Tibial artery (tissue), 4 donors: ENCODE data around the gene ATP8B1.

Experiments
- DNase-seq, 2 donors: peaks; one replicate each; pipeline ENCODE4 v3.0.0-alpha.2; 2019
- H3K27ac ChIP-seq, 2 donors: fragments of 200-600 bp; sonication (generic) in 1 of 2; 1 replicate in 1 of 2; 2 replicates in 1 of 2; pipeline ENCODE4 v1.5.1; 2018 to 2019; ENCODE audit warnings: mild to moderate bottlenecking in 1 of 2
- H3K27me3 ChIP-seq, 2 donors: fragments of 200-600 bp; sonication (generic) in 1 of 2; one replicate each; pipeline versions ENCODE4 v1.5.1 to v1.6.0; 2016 to 2019
- H3K36me3 ChIP-seq, 3 donors: fragments of 200-600 bp; sonication (generic) in 2 of 3; one replicate each; pipeline ENCODE4 v1.5.1; 2016 to 2019; ENCODE audit warnings: mild to moderate bottlenecking in 2 of 3
- H3K4me1 ChIP-seq, 4 donors: fragments of 200-600 bp; sonication (generic) in 2 of 4; 1 replicate in 3 of 4; 2 replicates in 1 of 4; pipeline ENCODE4 v1.5.1; 2016 to 2019
- H3K4me3 ChIP-seq, 2 donors: fragments of 200-600 bp; sonication (generic) in 1 of 2; 1 replicate in 1 of 2; 2 replicates in 1 of 2; pipeline ENCODE4 v1.5.1; 2018 to 2019; ENCODE audit warnings: mild to moderate bottlenecking in 2 of 2
- H3K9me3 ChIP-seq, 3 donors: fragments of 200-600 bp; sonication (generic) in 1 of 3; one replicate each; pipeline ENCODE4 v1.5.1; 2016 to 2019
- intact Hi-C: fragments of 100-400 bp; cut with DNase I; formaldehyde crosslinking; loops from one replicate; pipeline ENCODE4 v1.15.0; 2023; ENCODE audit warnings: low total_unique reads
- TF ChIP-seq, protein P1 (sequence below), 2 experiments: fragments of 200-600 bp in 1 of 2; fragments of 450-650 bp in 1 of 2; IDR thresholded peaks; one replicate each; pipeline ENCODE4 v1.5.1; 2017 to 2019; ENCODE audit warnings: antibody characterized with exemption in 2 of 2, mild to moderate bottlenecking in 1 of 2, moderate library complexity in 1 of 2

Gene ATP8B1

GRCh38 chr18:57664568-57665165 is 138.4 kb downstream of the ATP8B1 start:
- H3K27me3 ChIP-seq = no peaks in the 10 kb centered on the region
- H3K27ac ChIP-seq = peak overlapping the region; percentile 44 to 64
- peaks cover 54 to 77% (median 55%) of the 10 kb centered on the region in 3 donors for H3K36me3 ChIP-seq
- TF ChIP-seq, protein P1, sequence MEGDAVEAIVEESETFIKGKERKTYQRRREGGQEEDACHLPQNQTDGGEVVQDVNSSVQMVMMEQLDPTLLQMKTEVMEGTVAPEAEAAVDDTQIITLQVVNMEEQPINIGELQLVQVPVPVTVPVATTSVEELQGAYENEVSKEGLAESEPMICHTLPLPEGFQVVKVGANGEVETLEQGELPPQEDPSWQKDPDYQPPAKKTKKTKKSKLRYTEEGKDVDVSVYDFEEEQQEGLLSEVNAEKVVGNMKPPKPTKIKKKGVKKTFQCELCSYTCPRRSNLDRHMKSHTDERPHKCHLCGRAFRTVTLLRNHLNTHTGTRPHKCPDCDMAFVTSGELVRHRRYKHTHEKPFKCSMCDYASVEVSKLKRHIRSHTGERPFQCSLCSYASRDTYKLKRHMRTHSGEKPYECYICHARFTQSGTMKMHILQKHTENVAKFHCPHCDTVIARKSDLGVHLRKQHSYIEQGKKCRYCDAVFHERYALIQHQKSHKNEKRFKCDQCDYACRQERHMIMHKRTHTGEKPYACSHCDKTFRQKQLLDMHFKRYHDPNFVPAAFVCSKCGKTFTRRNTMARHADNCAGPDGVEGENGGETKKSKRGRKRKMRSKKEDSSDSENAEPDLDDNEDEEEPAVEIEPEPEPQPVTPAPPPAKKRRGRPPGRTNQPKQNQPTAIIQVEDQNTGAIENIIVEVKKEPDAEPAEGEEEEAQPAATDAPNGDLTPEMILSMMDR (IDR thresholded peaks at IDR 0.05) = no peak
- no peak for DNase-seq
- H3K9me3 ChIP-seq = no peaks in the 10 kb centered on the region
- no peak overlapping the region for H3K4me3 ChIP-seq
- H3K4me1 ChIP-seq = peaks cover 0 to 29% (median 13%) of the 10 kb centered on the region in 4 donors
- intact Hi-C loops = no loop called here

DNA sequence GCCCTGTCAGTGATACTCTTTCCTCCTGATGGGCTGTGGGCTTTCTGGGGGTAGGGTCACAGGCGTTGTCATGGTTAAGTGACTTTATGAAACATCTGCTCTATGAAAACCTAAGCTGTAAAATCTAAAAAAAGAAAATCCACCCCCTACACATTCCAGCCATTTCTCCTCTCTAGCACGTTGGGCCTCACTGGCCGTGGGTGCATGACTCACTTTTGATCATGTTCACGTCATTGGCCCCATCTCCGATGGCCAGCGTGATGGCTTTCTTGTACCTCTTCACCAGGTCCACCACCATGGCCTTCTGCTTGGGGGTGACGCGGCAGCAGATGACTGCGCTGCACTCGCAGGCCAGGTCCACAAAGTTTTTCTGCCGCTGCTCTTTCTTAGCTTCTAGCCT is 142.2 kb downstream of the ATP8B1 start:
- DNase-seq = no peak
- Histone ChIP-seq H3K27ac (no peak overlapping the region), H3K4me3 (no peak overlapping the region), H3K9me3 (peaks cover 0 to 4% (median under 1%) of the 10 kb centered on the region in 3 donors), H3K4me1 (peaks cover 0 to 17% (median 7%) of the 10 kb centered on the region in 4 donors), H3K36me3 (peaks cover 55 to 81% (median 66%) of the 10 kb centered on the region in 3 donors), H3K27me3 (no peaks in the 10 kb centered on the region)
- TF ChIP-seq, protein P1 (IDR thresholded peaks at IDR 0.05) = no peak
- intact Hi-C loops = no loop called here

DNA sequence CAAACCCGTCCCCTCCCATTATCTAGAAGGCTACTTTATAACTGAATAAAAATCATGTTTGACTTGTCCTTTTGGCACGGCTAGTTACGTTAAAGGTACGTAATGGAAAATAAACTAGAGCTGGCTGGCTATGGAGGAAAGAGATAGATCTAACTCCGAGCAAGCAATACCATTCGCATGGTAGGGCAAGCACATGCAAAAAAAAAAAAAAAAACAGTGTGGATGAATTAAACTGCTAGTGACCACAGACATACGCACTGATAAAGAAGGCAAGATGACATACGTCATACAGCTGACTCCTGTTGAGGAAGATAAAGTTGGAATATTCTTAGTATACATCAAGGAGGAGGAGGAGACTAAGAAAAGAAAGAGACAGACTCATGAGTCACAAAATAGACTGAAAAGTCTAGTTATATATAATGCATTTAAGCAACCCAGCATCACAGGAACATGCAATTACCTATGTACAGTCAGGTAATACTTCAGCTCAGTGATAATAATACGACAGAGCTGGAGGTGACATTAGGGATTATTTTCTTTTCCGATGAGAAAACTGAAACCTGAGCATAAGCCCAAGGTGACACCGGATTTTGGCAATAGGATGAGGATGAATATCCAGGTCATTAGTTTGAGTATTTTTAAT is 143.5 kb downstream of the ATP8B1 start:
- Histone ChIP-seq H3K4me3 (no peak overlapping the region), H3K4me1 (peaks cover 0 to 5% (median 2%) of the 10 kb centered on the region in 4 donors), H3K36me3 (peaks cover 68 to 89% (median 79%) of the 10 kb centered on the region in 3 donors), H3K27me3 (no peaks in the 10 kb centered on the region), H3K27ac (no peak overlapping the region), H3K9me3 (peaks cover 0 to 9% (median 8%) of the 10 kb centered on the region in 3 donors)
- TF ChIP-seq, protein P1 (IDR thresholded peaks at IDR 0.05) = no peak
- DNase-seq = no peak
- intact Hi-C loops = no loop called here

DNA sequence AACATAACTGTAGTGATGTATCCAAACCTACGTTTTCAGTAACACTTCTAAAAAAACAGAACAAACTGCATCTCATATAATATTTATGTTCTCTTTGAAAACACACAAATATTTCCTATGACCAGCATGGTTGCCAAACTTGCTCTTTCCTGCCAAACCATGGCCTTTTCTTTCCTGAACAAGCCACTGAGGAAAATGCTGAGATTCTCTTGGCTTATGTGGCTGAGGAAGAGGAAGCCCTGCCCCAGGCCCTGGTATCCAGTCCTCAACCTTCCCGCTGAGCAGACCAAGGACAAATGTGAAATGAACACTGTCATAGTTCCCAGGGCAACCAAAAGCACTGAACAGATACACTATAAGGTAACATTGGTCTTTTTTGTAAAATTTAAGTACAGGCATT is 145.6 kb downstream of the ATP8B1 start:
- TF ChIP-seq, protein P1 (IDR thresholded peaks at IDR 0.05) = no peak
- H3K9me3 ChIP-seq = peaks cover 0 to 9% (median 8%) of the 10 kb centered on the region in 3 donors
- peaks cover 56 to 92% (median 83%) of the 10 kb centered on the region in 3 donors for H3K36me3 ChIP-seq
- no peak overlapping the region for H3K4me3 ChIP-seq
- no peak for DNase-seq
- H3K27ac ChIP-seq = peak overlapping the region in 1 of 2 donors; percentile 29
- intact Hi-C loops = no loop called here
- peaks cover 0 to 5% (median 2%) of the 10 kb centered on the region in 4 donors for H3K4me1 ChIP-seq
- H3K27me3 ChIP-seq = no peaks in the 10 kb centered on the region

DNA sequence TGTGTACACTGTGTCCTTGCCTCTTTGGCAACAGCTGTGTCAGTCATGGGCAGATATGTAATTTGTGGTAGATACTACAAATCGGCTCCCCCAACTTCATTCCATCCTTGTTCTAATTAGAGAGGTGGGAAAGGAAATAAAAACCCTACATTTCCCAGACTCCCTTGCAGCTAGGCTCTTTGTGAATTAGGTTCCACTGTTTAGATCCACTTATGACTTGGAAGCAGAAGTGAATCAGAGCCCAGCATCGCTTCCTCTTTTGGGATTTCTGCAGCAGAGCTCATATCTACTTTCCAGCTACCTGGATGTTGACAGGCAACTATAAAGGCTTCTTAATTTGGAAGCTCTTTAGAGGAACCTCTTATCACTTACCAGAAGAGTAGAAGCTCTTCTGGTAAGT is 147.4 kb downstream of the ATP8B1 start:
- no peak overlapping the region for H3K27ac ChIP-seq

More for the DNA sequence above, 147.4 kb downstream of the ATP8B1 start:
- H3K36me3 ChIP-seq = peaks cover 52 to 93% (median 83%) of the 10 kb centered on the region in 3 donors
- H3K4me1 ChIP-seq = peaks cover 0 to 5% (median 2%) of the 10 kb centered on the region in 4 donors
- H3K27me3 ChIP-seq = no peaks in the 10 kb centered on the region
- H3K9me3 ChIP-seq = peaks cover 0 to 9% (median 8%) of the 10 kb centered on the region in 3 donors
- H3K4me3 ChIP-seq = no peak overlapping the region
- intact Hi-C loops = no loop called here
- TF ChIP-seq, protein P1 (IDR thresholded peaks at IDR 0.05) = no peak
- no peak for DNase-seq
